K562 (cell line): ENCODE results near the gene PLEKHG3. TPM values are rescaled to one million over a fixed set of nuclear protein-coding genes. Genes with fewer than 3 reads are reported as not detected.

Experiments
- ATAC-seq: fragments of 200-7000 bp; cut with Tn5 transposase; 3 replicates; pipeline ENCODE4 v1.9.1; 2020; ENCODE audit warnings: moderate library complexity
- BruUV-seq: library from RNA; stranded (reverse); fragments of 400-500 nt; replicated peaks from 2 replicates; lab custom pipeline; 2021; lab: Mats Ljungman, UMichigan
- CTCF ChIA-PET: fragments of 300-600 bp; formaldehyde crosslinking; extraction: SDS; loops from one replicate; lab custom pipeline; 2021; ENCODE audit warnings: low intra/inter-chr PET ratio; lab: Yijun Ruan, JAX
- POLR2A ChIA-PET: fragments of 300-600, 350-650 bp; sonication (Branson Sonifier 250); formaldehyde crosslinking; extraction: SDS; loops from one replicate; lab custom pipeline; 2021; ENCODE audit warnings: antibody characterized with exemption, inconsistent platforms; lab: Yijun Ruan, JAX
- DNase-seq, 4 experiments: peaks; one replicate each; pipeline versions ENCODE4 v3.0.0 to v3.0.0-alpha.2; 2011 to 2018; ENCODE audit warnings: low spot score in 3 of 4, mixed read lengths in 3 of 4; ENCODE audit errors: extremely low read depth in 1 of 4
- FAIRE-seq: peaks from 2 replicates; lab custom pipeline; 2011; peaks lifted over from hg19 to GRCh38; lab: Jason Lieb, UNC
- H2AFZ ChIP-seq: 2 replicates; pipeline ENCODE4 v1.6.0; 2011; ENCODE audit warnings: low read depth, low read length, control low read depth, inconsistent platforms
- H3K27ac ChIP-seq: fragments of 200-600 bp; 3 replicates; pipeline ENCODE4 v1.8.0; 2011; ENCODE audit warnings: low read depth, mild to moderate bottlenecking, control low read depth, inconsistent platforms, low read length, moderate library complexity, mixed read lengths; ENCODE audit errors: extremely low read depth
- H3K27me3 ChIP-seq, 2 experiments: fragments of 300-600 bp in 1 of 2; 2 replicates in 1 of 2; 3 replicates in 1 of 2; pipeline versions ENCODE4 v1.6.0 to v1.8.0; 2011; ENCODE audit warnings: inconsistent platforms in 2 of 2, low read length in 2 of 2, mild to moderate bottlenecking in 1 of 2, mixed read lengths in 1 of 2, moderate library complexity in 1 of 2; ENCODE audit not compliant: control insufficient read depth in 2 of 2, insufficient read depth in 2 of 2
- H3K36me3 ChIP-seq: fragments of 300-600 bp; 3 replicates; pipeline ENCODE4 v1.8.0; 2011; ENCODE audit warnings: mild to moderate bottlenecking, low read length, inconsistent platforms; ENCODE audit not compliant: control insufficient read depth, insufficient read depth
- H3K4me1 ChIP-seq, 2 experiments: fragments of 200-600 bp in 1 of 2; replicated peaks in 1 of 2; 2 replicates in 1 of 2; 3 replicates in 1 of 2; pipeline versions ENCODE4 v1.5.1 to v1.8.0; 2011; ENCODE audit warnings: inconsistent platforms in 2 of 2, low read length in 2 of 2, mild to moderate bottlenecking in 1 of 2, mixed read lengths in 1 of 2, moderate library complexity in 1 of 2; ENCODE audit not compliant: control insufficient read depth in 2 of 2, insufficient read depth in 2 of 2
- H3K4me2 ChIP-seq: 2 replicates; pipeline ENCODE4 v1.6.1; 2011; ENCODE audit warnings: low read length, control low read depth, inconsistent platforms, mixed read lengths; ENCODE audit not compliant: insufficient read depth
- H3K4me3 ChIP-seq: fragments of 200-600 bp; sonication (generic), shearing (Covaris generic); 2 replicates; pipeline ENCODE4 v1.5.1; 2016; ENCODE audit warnings: control low read depth, inconsistent platforms
- H3K79me2 ChIP-seq: fragments of 200-600 bp; 3 replicates; pipeline ENCODE4 v1.8.0; 2011; ENCODE audit warnings: low read length, inconsistent platforms; ENCODE audit not compliant: control insufficient read depth, insufficient read depth
- H3K9ac ChIP-seq, 2 experiments: 2 replicates each; pipeline versions ENCODE4 v1.6.0 to v1.6.1; 2011; ENCODE audit warnings: low read depth in 2 of 2, low read length in 2 of 2, control low read depth in 1 of 2, inconsistent platforms in 1 of 2, mild to moderate bottlenecking in 1 of 2, mixed read lengths in 1 of 2; ENCODE audit not compliant: insufficient read depth in 1 of 2
- H3K9me1 ChIP-seq: one replicate; pipeline ENCODE4 v1.6.0; 2011; ENCODE audit warnings: inconsistent platforms, mild to moderate bottlenecking, low read length, moderate library complexity; ENCODE audit not compliant: control insufficient read depth, insufficient read depth
- H3K9me3 ChIP-seq: replicated peaks from 2 replicates; pipeline ENCODE4 v1.5.1; 2011; ENCODE audit warnings: low read depth, low read length, inconsistent platforms; ENCODE audit not compliant: control insufficient read depth, insufficient read depth
- H4K20me1 ChIP-seq: replicated peaks from 2 replicates; pipeline ENCODE4 v1.6.1; 2011; ENCODE audit warnings: low read length, inconsistent platforms, mixed read lengths; ENCODE audit not compliant: control insufficient read depth, insufficient read depth
- CEBPB ChIP-seq: fragments of 450-650 bp; IDR thresholded peaks from 2 replicates; pipeline ENCODE4 v1.6.1; 2016; ENCODE audit warnings: missing genetic modification characterization, missing compliant biosample characterization
- CEBPG ChIP-seq, 3 experiments: fragments of 200-800 bp in 1 of 3; sonication (Bioruptor generic) in 1 of 3; sonication (generic) in 1 of 3; formaldehyde crosslinking in 1 of 3; IDR thresholded peaks in 2 of 3; conservative IDR thresholded peaks in 1 of 3; 2 replicates each; pipeline versions ENCODE4 v1.6.1 to v1.8.0; 2016 to 2022; ENCODE audit warnings: missing compliant biosample characterization in 2 of 3, missing genetic modification characterization in 2 of 3, mild to moderate bottlenecking in 1 of 3, missing genetic modification reagents in 1 of 3
- CXXC5 ChIP-seq: fragments of 250-450 bp; sonication (Bioruptor Pico); IDR thresholded peaks from 2 replicates; pipeline ENCODE4 v1.8.0; 2022; ENCODE audit warnings: inconsistent platforms, mild to moderate bottlenecking, moderate library complexity
- NUFIP1 ChIP-seq: fragments of 450-650 bp; IDR thresholded peaks from 2 replicates; pipeline ENCODE4 v1.6.1; 2018; ENCODE audit not compliant: partially characterized antibody
- ZNF239 ChIP-seq: fragments of 250-450 bp; sonication (Bioruptor Pico); IDR thresholded peaks from 2 replicates; pipeline ENCODE4 v1.4.0; 2020; ENCODE audit warnings: mild to moderate bottlenecking
- WGBS: fragments of 100-300 bp; shearing (Covaris generic); methylation state at CpG from one replicate; pipeline ENCODE4 v1.1.6; 2016; ENCODE audit warnings: low coverage, mixed read lengths; ENCODE audit not compliant: insufficient coverage; ENCODE audit errors: missing lambda C conversion rate; 5-methylcytosine and 5-hydroxymethylcytosine counted together
- in situ Hi-C: fragments of 300-500 bp; cut with MboI; formaldehyde crosslinking; loops from 4 replicates; pipeline ENCODE4 v1.15.0; 2018; ENCODE audit warnings: inconsistent platforms, mixed read lengths
- intact Hi-C: fragments of 100-400 bp; cut with micrococcal nuclease; formaldehyde crosslinking; loops from 2 replicates; pipeline ENCODE4 v1.14.2; 2022
- polyA plus RNA-seq, 8 experiments: library from polyadenylated mRNA; depleted of rRNA in 4 of 8; stranded (reverse) in 5 of 8; unstranded in 3 of 8; fragments of >200 nt; fragmentation: Nextera tagmentation in 2 of 8; fragmentation: Illumina TruSeq in 1 of 8; extraction: Ambion mirVana in 2 of 8; extraction: Trizol in 1 of 8; gene quantifications; 2 replicates each; pipeline versions ENCODE4 v1.2.1 to v1.2.3, GENCODE V29; 2011 to 2014; ENCODE audit warnings: inconsistent platforms in 1 of 8, missing spikeins in 1 of 8
- total RNA-seq, 7 experiments: library from RNA; depleted of rRNA in 6 of 7; stranded (reverse); fragments of >200 nt in 6 of 7; fragmentation: Illumina TruSeq in 2 of 7; extraction: Trizol in 2 of 7; gene quantifications; 2 replicates each; pipeline versions ENCODE4 v1.2.1 to v1.2.3, GENCODE V29; 2011 to 2021; ENCODE audit warnings: low replicate concordance in 1 of 7
- TF ChIP-seq, protein P1 (sequence below): sonication (generic); formaldehyde crosslinking; IDR thresholded peaks from 2 replicates; pipeline ENCODE4 v1.4.0; 2020; ENCODE audit warnings: mild to moderate bottlenecking, missing genetic modification reagents

PLEKHG3 gene
- total and polyA plus RNA-seq, 9 of the 15 experiments (the other 6 are each of a cell fraction or from before 2014, with no cell fraction given): 0.04 to 0.16 TPM; not detected in 7

- TF ChIP-seq, protein P1, sequence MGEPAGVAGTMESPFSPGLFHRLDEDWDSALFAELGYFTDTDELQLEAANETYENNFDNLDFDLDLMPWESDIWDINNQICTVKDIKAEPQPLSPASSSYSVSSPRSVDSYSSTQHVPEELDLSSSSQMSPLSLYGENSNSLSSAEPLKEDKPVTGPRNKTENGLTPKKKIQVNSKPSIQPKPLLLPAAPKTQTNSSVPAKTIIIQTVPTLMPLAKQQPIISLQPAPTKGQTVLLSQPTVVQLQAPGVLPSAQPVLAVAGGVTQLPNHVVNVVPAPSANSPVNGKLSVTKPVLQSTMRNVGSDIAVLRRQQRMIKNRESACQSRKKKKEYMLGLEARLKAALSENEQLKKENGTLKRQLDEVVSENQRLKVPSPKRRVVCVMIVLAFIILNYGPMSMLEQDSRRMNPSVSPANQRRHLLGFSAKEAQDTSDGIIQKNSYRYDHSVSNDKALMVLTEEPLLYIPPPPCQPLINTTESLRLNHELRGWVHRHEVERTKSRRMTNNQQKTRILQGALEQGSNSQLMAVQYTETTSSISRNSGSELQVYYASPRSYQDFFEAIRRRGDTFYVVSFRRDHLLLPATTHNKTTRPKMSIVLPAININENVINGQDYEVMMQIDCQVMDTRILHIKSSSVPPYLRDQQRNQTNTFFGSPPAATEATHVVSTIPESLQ: no peak
- TF ChIP-seq CEBPB (tag): peak; percentile 81
- TF ChIP-seq ZNF239 (CRISPR knock-in tag): no peak
- peak; percentile 8; the same call in 1 of the 2 replicates for TF ChIP-seq CEBPG (CRISPR knock-in tag; IDR thresholded peaks at IDR 0.05)
- TF ChIP-seq CEBPG (tag; conservative IDR thresholded peaks at IDR 0.05 in 1 of 2, IDR thresholded peaks at IDR 0.05 in 1 of 2): peak; percentile 40 to 41; a peak in 3 of 4 replicates
- TF ChIP-seq CXXC5: no peak
- TF ChIP-seq NUFIP1: no peak
- no TSS peak for BruUV-seq
- DNase-seq: no peak
- H3K27me3 ChIP-seq: peaks cover 2 to 47% of the 10 kb centered on the region in 2 experiments; a peak in 3 of 5 replicates
- POLR2A ChIA-PET: interaction anchor here (0.8 kb wide), 1 partner anchor 278 kb away, joined by 3 read pairs; no protein-coding TSS in a partner anchor
- H4K20me1 ChIP-seq: no peaks in the 10 kb centered on the region; the same call in 1 of the 2 replicates
- ATAC-seq: no peak
- H3K4me2 ChIP-seq: no peak overlapping the region
- no peaks in the 10 kb centered on the region for H3K79me2 ChIP-seq
- intact Hi-C loops (loop anchor here (5.0 to 10.0 kb wide), 4 partner anchors 62 to 310 kb away; partner anchors contain the start of gene FNTB), in situ Hi-C loops (loop anchor here (5.0 kb wide), 1 partner anchor 82 kb away; no protein-coding TSS in a partner anchor)
- H3K36me3 ChIP-seq: no peaks in the 10 kb centered on the region
- no peak for FAIRE-seq
- WGBS: 5% methylated on average over 10 of the region's 10 CpGs
- no peaks in the 10 kb centered on the region for H3K4me1 ChIP-seq
- no peak overlapping the region for H3K4me3 ChIP-seq
- no peaks in the 10 kb centered on the region for H3K9me1 ChIP-seq
- no peak overlapping the region for H3K9ac ChIP-seq
- no peak overlapping the region for H3K27ac ChIP-seq
- no peaks in the 10 kb centered on the region for H3K9me3 ChIP-seq
- CTCF ChIA-PET: no interaction called here
- no peak overlapping the region for H2AFZ ChIP-seq
These were observed 29.4 kb upstream of the PLEKHG3 start for GRCh38 chr14:64674829-64675228.
